HEK293T (cell line): ENCODE measurements around the gene KRT3.

ENCODE experiments used
- CTCF ChIA-PET: fragments of 350-600 bp; formaldehyde crosslinking; extraction: SDS; loops from one replicate; lab custom pipeline; 2021; ENCODE audit warnings: antibody characterized with exemption, inconsistent platforms; lab: Yijun Ruan, JAX
- POLR2A ChIA-PET: fragments of 350-600 bp; formaldehyde crosslinking; extraction: SDS; loops from one replicate; lab custom pipeline; 2020; ENCODE audit warnings: antibody characterized with exemption, inconsistent platforms; lab: Yijun Ruan, JAX
- DNase-seq: peaks from one replicate; pipeline ENCODE4 v3.0.0; 2012; ENCODE audit warnings: mixed read lengths; ENCODE audit errors: extremely low spot score
- ARNT ChIP-seq: fragments of 450-650 bp; IDR thresholded peaks from 2 replicates; pipeline ENCODE4 v1.6.1; 2017; ENCODE audit warnings: mild to moderate bottlenecking
- BHLHE40 ChIP-seq: fragments of 450-650 bp; IDR thresholded peaks from 2 replicates; pipeline ENCODE4 v1.6.1; 2016; ENCODE audit warnings: mild to moderate bottlenecking, moderate library complexity, borderline replicate concordance
- CTBP1 ChIP-seq: fragments of 450-650 bp; IDR thresholded peaks from 2 replicates; pipeline ENCODE4 v1.6.1; 2016; ENCODE audit warnings: borderline replicate concordance
- ELF4 ChIP-seq: fragments of 450-650 bp; IDR thresholded peaks from 2 replicates; pipeline ENCODE4 v1.6.1; 2017; ENCODE audit warnings: antibody characterized with exemption
- FOXA1 ChIP-seq: fragments of 450-650 bp; IDR thresholded peaks from 2 replicates; pipeline ENCODE4 v1.6.1; 2016; ENCODE audit warnings: mild to moderate bottlenecking
- FOXK2 ChIP-seq: fragments of 450-650 bp; IDR thresholded peaks from 2 replicates; pipeline ENCODE4 v1.6.1; 2016; ENCODE audit warnings: mild to moderate bottlenecking
- FOXM1 ChIP-seq: fragments of 450-650 bp; IDR thresholded peaks from 2 replicates; pipeline ENCODE4 v1.6.1; 2017; ENCODE audit warnings: mild to moderate bottlenecking, borderline replicate concordance
- HDGF ChIP-seq: fragments of 450-650 bp; IDR thresholded peaks from 2 replicates; pipeline ENCODE4 v1.6.1; 2017; ENCODE audit warnings: antibody characterized with exemption, borderline replicate concordance
- L3MBTL2 ChIP-seq: fragments of 450-650 bp; conservative IDR thresholded peaks from 2 replicates; pipeline ENCODE4 v1.6.1; 2016; ENCODE audit warnings: mild to moderate bottlenecking
- LEF1 ChIP-seq: fragments of 450-650 bp; IDR thresholded peaks from 2 replicates; pipeline ENCODE4 v1.6.1; 2017; ENCODE audit warnings: mild to moderate bottlenecking, borderline replicate concordance
- NFRKB ChIP-seq: fragments of 450-650 bp; IDR thresholded peaks from 2 replicates; pipeline ENCODE4 v1.6.1; 2016; ENCODE audit warnings: mild to moderate bottlenecking, moderate library complexity
- SP1 ChIP-seq: fragments of 450-650 bp; IDR thresholded peaks from 2 replicates; pipeline ENCODE4 v1.6.1; 2017
- SUZ12 ChIP-seq: fragments of 450-650 bp; IDR thresholded peaks from 2 replicates; pipeline ENCODE4 v1.6.1; 2016; ENCODE audit warnings: mild to moderate bottlenecking
- TARDBP ChIP-seq: fragments of 450-650 bp; IDR thresholded peaks from 2 replicates; pipeline ENCODE4 v1.6.1; 2016
- ZNF384 ChIP-seq: fragments of 450-650 bp; IDR thresholded peaks from 2 replicates; pipeline ENCODE4 v1.6.1; 2016
- TF ChIP-seq, protein P1 (sequence below): fragments of 450-650 bp; IDR thresholded peaks from 2 replicates; pipeline ENCODE4 v1.6.1; 2016

KRT3 gene

GRCh38 chr12:52821826-52822660 lies 26.1 kb upstream of the KRT3 start:
- DNase-seq = no peak
- POLR2A ChIA-PET = no interaction called here
- CTCF ChIA-PET = interaction anchor here (0.6 kb wide), 1 partner anchor 33 kb away, joined by 3 read pairs; no protein-coding TSS in a partner anchor
- no peak for TF ChIP-seq CTBP1
- TF ChIP-seq FOXK2 = no peak

- POLR2A ChIA-PET = no interaction called here
- CTCF ChIA-PET = no interaction called here
- no peak for DNase-seq
- no peak for TF ChIP-seq L3MBTL2
- no peak for TF ChIP-seq ARNT
- TF ChIP-seq LEF1 = no peak
- TF ChIP-seq, protein P1, sequence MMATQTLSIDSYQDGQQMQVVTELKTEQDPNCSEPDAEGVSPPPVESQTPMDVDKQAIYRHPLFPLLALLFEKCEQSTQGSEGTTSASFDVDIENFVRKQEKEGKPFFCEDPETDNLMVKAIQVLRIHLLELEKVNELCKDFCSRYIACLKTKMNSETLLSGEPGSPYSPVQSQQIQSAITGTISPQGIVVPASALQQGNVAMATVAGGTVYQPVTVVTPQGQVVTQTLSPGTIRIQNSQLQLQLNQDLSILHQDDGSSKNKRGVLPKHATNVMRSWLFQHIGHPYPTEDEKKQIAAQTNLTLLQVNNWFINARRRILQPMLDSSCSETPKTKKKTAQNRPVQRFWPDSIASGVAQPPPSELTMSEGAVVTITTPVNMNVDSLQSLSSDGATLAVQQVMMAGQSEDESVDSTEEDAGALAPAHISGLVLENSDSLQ = no peak
- TF ChIP-seq CTBP1 = no peak
Observed at GRCh38 chr12:52821071-52821730, 25.3 kb upstream of the KRT3 start.

DNA sequence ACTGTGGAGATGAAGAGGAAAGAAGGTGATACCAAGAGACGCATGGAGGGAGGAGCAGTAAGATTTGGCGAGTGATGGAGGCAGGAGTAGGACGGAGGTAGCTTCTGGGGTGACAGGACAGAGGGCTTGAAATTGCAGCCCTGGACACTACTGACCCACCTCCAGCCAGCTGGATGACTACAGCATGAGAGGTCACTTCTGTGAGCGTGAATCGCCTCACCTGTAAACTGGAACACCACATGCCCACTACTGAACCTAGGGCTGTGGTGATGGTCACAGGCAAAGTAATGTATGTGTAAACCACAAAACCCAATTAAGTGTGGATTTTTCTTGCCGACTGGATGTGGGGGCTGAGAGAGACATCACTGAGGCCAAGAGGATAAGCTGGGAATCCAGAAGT lies 24.6 kb upstream of the KRT3 start:
- ChIA-PET POLR2A (no interaction called here), CTCF (no interaction called here)
- TF ChIP-seq ARNT (no peak), ELF4 (no peak), TARDBP (no peak)
- no peak for DNase-seq

DNA sequence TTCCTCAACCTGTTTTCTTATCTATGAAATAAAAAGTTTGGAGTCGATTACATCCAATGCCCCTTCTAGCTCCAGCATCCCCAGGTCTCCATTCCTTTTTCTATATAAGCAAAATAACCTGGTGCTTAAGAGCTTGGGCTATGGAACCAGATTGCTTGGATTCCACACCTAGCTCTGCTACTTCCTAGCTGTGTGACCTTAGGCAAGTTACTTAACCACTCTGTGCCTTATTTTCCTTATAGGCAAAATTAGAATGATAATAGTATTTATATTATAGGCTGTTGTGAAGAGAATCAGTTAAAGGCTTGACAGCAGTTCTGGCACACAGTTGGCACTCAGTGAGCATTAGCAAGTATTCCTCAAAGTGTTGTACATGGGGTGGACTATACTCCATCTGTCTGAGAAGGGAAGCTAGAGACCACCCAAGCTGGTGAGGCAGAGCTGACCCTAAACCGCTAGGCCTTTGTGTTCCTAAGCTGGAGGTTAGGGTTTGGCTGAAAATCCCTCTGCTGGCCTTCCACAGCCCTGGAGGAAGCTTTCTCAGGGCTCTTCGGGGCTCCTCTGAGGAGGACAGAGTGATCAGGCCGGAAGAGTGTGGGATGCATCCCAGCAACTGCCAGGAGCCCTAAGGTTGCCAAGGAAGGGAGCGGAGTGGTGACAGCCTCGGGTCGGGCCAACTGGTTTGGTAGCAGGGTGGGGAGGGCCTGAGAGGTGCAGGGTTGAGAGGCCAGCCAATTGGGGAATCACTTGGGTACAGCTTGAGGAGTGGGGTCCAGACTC lies 24.0 kb upstream of the KRT3 start:
- POLR2A ChIA-PET = no interaction called here
- CTCF ChIA-PET = no interaction called here
- DNase-seq = no peak
- no peak for TF ChIP-seq FOXA1
- TF ChIP-seq, protein P1 = no peak
- no peak for TF ChIP-seq NFRKB
- no peak for TF ChIP-seq SP1
- TF ChIP-seq ZNF384 = no peak
- no peak for TF ChIP-seq CTBP1
- TF ChIP-seq HDGF = no peak

DNA sequence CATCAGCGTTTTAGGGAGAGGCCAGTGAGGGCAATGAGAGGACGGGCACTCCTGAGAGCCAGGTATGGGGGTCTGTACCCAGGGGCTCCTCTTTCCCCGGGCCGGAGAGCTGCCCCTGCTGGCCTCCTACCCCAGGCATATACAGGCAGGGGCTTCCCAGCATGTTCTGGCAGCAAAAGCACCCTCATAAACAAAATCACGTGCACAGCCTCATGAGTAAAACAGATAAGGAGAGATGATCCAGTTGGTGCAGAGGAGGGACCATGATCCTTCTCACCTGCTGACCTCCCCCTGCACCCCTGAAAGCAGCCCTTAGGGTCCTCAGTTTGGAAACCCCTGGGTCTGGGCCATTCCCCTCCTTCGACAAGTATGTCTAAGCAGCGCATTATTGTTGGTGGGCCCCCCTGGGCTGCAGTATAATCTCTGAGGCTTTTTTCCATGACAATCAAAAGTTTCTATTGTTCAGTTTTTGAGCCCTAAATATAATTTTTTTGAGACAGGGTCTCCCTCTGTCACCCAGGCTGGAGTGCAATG lies 23.0 kb upstream of the KRT3 start:
- POLR2A ChIA-PET = no interaction called here
- no peak for DNase-seq
- TF ChIP-seq SUZ12 (no peak), CTBP1 (no peak), ZNF384 (no peak), FOXK2 (no peak), SP1 (no peak), L3MBTL2 (no peak), NFRKB (no peak), HDGF (no peak), ELF4 (no peak), ARNT (no peak), TARDBP (no peak), FOXA1 (no peak), LEF1 (no peak), BHLHE40 (no peak), FOXM1 (no peak)
- TF ChIP-seq, protein P1 = no peak
- CTCF ChIA-PET = no interaction called here

GRCh38 chr12:52818388-52818787 lies 22.5 kb upstream of the KRT3 start:
- no peak for DNase-seq
- CTCF ChIA-PET = interaction anchor here (0.9 kb wide), 1 partner anchor 162 kb away, joined by 4 read pairs; no protein-coding TSS in a partner anchor
- TF ChIP-seq ELF4 = no peak
- no peak for TF ChIP-seq LEF1
- no peak for TF ChIP-seq BHLHE40
- TF ChIP-seq SP1 = no peak
- TF ChIP-seq, protein P1 = no peak
- TF ChIP-seq FOXA1 = no peak
- no peak for TF ChIP-seq FOXK2
- no peak for TF ChIP-seq L3MBTL2
- TF ChIP-seq ARNT = no peak
- TF ChIP-seq TARDBP = no peak
- TF ChIP-seq ZNF384 = no peak
- TF ChIP-seq CTBP1 = no peak
- no peak for TF ChIP-seq FOXM1
- no peak for TF ChIP-seq HDGF
- no peak for TF ChIP-seq SUZ12
- no peak for TF ChIP-seq NFRKB
- POLR2A ChIA-PET = no interaction called here
